Nephron progenitor cell (in vitro differentiated cells): ENCODE results near the gene PNPT1.

Experiments
- DNase-seq: peaks from one replicate; pipeline ENCODE4 v3.0.0; 2021
- H3K27ac Mint-ChIP-seq: 2 replicates; pipeline ENCODE4 v1.8.0; 2021; ENCODE audit warnings: mild to moderate bottlenecking, moderate library complexity, mixed read lengths
- H3K27me3 Mint-ChIP-seq: 2 replicates; pipeline ENCODE4 v1.8.0; 2021; ENCODE audit warnings: mild to moderate bottlenecking, low read depth, mixed read lengths; ENCODE audit not compliant: poor library complexity
- H3K36me3 Mint-ChIP-seq: 2 replicates; pipeline ENCODE4 v1.8.0; 2021; ENCODE audit warnings: low read depth, mixed read lengths
- H3K4me1 Mint-ChIP-seq: 2 replicates; pipeline ENCODE4 v1.8.0; 2021; ENCODE audit warnings: mixed read lengths
- H3K4me3 Mint-ChIP-seq: 2 replicates; pipeline ENCODE4 v1.8.0; 2021; ENCODE audit warnings: mild to moderate bottlenecking, moderate library complexity, mixed read lengths
- H3K9me3 Mint-ChIP-seq: 2 replicates; pipeline ENCODE4 v1.8.0; 2021; ENCODE audit warnings: mild to moderate bottlenecking, moderate library complexity, mixed read lengths
- CTCF ChIP-seq: fragments of 200-600 bp; sonication (generic); IDR thresholded peaks from 2 replicates; pipeline ENCODE4 v1.5.0; 2021; ENCODE audit warnings: antibody characterized with exemption

The PNPT1 gene

DNA sequence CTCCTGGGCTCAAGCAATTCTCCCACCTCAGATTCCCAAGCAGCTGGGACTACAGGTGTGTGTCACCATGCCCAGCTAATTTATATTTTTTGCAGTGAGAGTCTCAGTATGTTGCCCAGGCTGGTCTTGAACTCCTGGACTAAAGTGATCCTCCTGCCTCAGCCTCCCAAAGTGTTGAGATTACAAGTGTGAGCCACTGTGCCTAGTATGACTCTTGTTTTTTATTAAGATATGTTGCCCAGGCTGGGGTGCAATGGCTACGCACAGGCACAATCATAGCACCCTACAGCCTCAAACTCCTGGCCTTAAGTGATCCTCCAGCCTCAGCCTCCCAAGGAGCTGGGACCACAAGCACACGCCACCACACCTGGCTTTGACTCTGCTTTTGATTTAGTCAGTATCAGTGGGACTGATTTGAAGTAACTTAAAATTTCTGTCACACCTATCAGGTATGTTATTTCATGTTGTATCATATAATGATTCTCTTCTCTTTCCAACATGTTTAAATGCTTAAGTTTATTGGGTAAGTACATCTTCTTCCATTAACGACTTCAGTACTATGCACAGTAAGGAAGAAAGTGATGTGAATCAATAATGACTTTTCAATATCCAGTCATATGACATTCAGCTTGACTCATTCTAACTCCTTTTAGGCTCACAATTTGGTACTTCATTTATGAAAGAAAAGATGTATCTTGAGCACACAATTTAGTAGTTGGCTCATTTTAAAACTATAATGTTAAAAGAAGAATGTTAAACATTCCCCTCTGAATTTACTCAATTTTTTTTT, 82.5 kb downstream of the PNPT1 start:
- DNase-seq, result no peak

GRCh38 chr2:55609938-55610578, 83.6 kb downstream of the PNPT1 start:
- H3K4me3 Mint-ChIP-seq, result no peak overlapping the region
- no peak for TF ChIP-seq CTCF
- H3K27ac Mint-ChIP-seq, result peak overlapping the region; percentile 40
- DNase-seq, result no peak
- H3K27me3 Mint-ChIP-seq, result no peaks in the 10 kb centered on the region
- peaks cover 5% of the 10 kb centered on the region for H3K4me1 Mint-ChIP-seq
- no peaks in the 10 kb centered on the region for H3K9me3 Mint-ChIP-seq
- H3K36me3 Mint-ChIP-seq, result peaks cover 46% of the 10 kb centered on the region

More for the DNA sequence above, 82.5 kb downstream of the PNPT1 start:
- Mint-ChIP-seq H3K4me3 (no peak overlapping the region), H3K9me3 (no peaks in the 10 kb centered on the region), H3K27me3 (no peaks in the 10 kb centered on the region), H3K4me1 (peaks cover 15% of the 10 kb centered on the region), H3K36me3 (peaks cover 46% of the 10 kb centered on the region), H3K27ac (no peak overlapping the region)
- no peak for TF ChIP-seq CTCF

- Mint-ChIP-seq H3K36me3 (peaks cover 43% of the 10 kb centered on the region), H3K4me1 (peaks cover 2% of the 10 kb centered on the region), H3K4me3 (no peak overlapping the region), H3K27ac (peak overlapping the region; percentile 29), H3K27me3 (no peaks in the 10 kb centered on the region), H3K9me3 (no peaks in the 10 kb centered on the region)
- TF ChIP-seq CTCF, result no peak
- no peak for DNase-seq
These were observed 84.3 kb downstream of the PNPT1 start for GRCh38 chr2:55609193-55609794.

GRCh38 chr2:55607717-55608116, 85.9 kb downstream of the PNPT1 start:
- DNase-seq, result no peak
- no peak overlapping the region for H3K4me3 Mint-ChIP-seq
- no peaks in the 10 kb centered on the region for H3K27me3 Mint-ChIP-seq
- no peaks in the 10 kb centered on the region for H3K4me1 Mint-ChIP-seq
- H3K36me3 Mint-ChIP-seq, result peaks cover 37% of the 10 kb centered on the region
- no peaks in the 10 kb centered on the region for H3K9me3 Mint-ChIP-seq
- no peak for TF ChIP-seq CTCF
- no peak overlapping the region for H3K27ac Mint-ChIP-seq

GRCh38 chr2:55604027-55604565, 89.5 kb downstream of the PNPT1 start:
- H3K4me3 Mint-ChIP-seq, result no peak overlapping the region
- H3K27ac Mint-ChIP-seq, result no peak overlapping the region
- H3K4me1 Mint-ChIP-seq, result no peaks in the 10 kb centered on the region
- no peak for TF ChIP-seq CTCF
- H3K9me3 Mint-ChIP-seq, result no peaks in the 10 kb centered on the region
- no peak for DNase-seq
- H3K27me3 Mint-ChIP-seq, result no peaks in the 10 kb centered on the region
- peaks cover 46% of the 10 kb centered on the region for H3K36me3 Mint-ChIP-seq
